Epithelial cell of prostate (primary cell): ENCODE results near the gene RAB25.
A peak's percentile ranks its signal among the peaks of the same experiment; 100 is the strongest.

ENCODE experiments used
- DNase-seq: peaks from one replicate; pipeline ENCODE4 v3.0.0-alpha.2; 2011; ENCODE audit warnings: low read depth, low spot score
- H3K27ac ChIP-seq: fragments of 450-650 bp; 2 replicates; pipeline ENCODE4 v1.5.1; 2017; ENCODE audit warnings: mild to moderate bottlenecking

The RAB25 gene

DNA sequence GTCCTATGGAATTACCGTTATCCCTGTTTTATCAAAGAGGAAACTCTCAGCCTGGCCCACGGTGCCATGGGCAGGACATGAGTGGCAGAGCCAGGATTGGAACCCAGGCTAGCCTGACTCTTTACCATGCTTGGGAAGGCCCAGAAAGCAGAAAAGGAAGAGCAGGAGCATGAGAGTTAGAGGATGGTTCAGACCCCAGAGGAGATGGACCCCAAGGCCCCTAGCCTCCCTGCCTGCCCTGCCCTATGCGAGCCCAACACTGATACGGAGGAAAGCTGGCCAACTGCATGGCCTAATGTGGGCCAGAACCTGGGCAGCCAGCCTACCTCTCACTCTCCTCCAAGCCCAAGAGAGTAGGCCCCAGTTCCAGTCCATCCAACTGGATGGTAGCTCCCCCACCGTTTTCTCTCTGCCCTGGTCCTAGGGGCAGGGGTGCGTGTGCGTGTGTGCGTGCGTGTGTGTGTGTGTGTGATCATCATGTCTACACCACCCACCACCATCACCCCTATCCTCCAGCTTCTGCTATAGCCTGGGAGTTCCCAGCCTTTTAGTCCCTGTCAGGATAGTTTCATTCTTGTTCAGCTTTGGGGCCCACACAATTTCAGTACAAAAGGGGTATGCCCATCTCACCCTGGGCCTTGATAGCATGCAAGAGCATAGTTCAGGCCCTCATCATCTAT is 36.7 kb downstream of the RAB25 start:
- DNase-seq, result no peak
- H3K27ac ChIP-seq, result no peak overlapping the region

DNA sequence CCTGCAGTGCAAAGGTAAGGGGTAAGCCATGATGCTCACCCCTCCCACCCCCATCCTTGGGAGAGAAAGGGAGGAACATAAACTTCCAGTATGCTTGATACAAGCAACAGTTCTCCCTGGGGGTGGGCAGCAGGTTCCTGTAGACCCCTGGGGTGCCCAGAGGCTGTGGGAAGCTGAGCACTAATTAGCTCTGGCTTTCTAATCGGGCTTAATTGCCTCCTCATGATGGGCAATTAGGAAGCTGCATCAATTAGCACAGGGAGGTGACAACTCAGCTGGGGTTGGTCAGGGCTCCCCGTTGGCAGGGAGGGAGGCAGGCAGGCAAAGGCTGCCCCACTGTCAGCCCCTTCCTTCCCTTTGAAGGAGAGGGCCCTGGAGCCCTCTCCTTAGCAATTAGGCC is 37.8 kb downstream of the RAB25 start:
- H3K27ac ChIP-seq, result no peak overlapping the region

DNA sequence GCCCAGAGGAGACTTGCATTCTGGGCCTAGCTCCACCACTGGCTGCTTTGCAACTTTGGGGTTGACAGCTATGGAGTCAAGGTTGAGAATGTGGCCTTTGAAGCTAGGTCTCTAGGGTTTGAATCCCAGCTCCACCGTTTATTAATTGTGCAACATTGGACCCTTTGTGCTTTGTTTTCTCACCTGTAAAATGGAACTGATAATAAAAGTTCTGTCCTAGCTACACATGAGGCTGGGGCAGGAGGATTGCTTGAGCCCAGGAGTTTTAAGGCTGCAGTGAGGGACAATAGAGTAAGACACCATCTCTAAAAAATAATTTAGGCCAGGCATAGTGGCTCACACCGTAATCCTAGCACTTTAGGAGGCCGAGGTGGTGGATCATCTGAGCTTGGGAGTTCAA is 38.3 kb downstream of the RAB25 start:
- H3K27ac ChIP-seq, result no peak overlapping the region
- no peak for DNase-seq

More for the DNA sequence above, 37.8 kb downstream of the RAB25 start:
- DNase-seq, result no peak

DNA sequence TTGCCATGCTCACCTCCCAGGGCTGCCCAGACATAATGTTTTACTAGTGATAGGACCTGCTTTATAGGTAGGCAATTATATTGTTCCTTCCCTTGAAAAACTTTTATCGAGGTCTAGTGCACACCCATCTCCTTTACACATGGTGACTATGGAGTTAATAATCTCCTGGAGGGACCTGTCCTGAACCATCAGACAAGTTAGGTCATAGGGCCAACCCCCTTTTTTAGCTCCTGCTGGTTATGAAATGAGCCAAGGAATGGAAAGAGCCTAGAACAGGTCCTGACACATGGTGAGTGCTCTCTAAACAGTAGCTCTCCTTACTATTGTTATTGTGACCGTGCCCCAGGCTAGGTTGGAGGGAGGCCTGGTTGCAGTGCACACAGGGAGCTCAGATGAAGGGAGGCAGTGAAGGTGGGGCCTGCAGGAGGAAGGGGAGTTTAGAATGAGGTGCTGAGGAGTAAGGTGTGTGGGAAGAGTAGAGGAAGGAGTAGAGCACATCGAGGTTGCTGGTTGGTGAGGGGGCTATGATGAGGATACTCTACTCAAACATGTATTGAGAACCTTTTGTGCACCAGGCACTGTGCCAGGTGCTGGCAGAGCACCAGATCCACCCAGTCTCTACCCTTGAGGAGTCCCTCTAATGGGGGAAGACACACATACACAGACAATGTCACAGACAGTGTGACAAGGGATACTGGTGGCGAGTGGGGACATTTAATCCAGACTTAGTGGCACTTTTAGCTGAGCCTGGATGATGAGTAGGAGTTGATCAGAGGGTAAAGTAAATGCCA is 39.4 kb downstream of the RAB25 start:
- DNase-seq, result no peak
- peak overlapping the region; percentile 28 for H3K27ac ChIP-seq

DNA sequence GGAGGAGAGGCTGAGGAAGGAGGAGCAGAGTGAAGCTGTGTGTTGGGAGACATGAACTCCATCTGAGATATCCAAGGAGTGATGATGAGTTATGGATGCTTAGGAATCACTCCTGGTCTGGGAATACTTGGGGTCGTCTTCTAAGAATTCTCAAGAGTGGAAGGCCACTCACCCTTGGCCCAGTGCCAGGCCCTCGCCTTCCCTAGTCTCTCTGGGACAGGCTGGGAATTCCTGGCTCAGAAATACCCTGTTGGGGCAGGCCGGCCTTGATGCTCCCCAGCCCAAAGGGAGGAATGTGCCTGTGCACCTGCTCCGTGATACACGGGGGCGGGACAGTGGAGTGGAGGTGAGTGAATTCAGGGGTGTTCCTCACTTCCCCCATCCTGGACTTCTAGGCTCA is 40.9 kb downstream of the RAB25 start:
- no peak overlapping the region for H3K27ac ChIP-seq
- no peak for DNase-seq

DNA sequence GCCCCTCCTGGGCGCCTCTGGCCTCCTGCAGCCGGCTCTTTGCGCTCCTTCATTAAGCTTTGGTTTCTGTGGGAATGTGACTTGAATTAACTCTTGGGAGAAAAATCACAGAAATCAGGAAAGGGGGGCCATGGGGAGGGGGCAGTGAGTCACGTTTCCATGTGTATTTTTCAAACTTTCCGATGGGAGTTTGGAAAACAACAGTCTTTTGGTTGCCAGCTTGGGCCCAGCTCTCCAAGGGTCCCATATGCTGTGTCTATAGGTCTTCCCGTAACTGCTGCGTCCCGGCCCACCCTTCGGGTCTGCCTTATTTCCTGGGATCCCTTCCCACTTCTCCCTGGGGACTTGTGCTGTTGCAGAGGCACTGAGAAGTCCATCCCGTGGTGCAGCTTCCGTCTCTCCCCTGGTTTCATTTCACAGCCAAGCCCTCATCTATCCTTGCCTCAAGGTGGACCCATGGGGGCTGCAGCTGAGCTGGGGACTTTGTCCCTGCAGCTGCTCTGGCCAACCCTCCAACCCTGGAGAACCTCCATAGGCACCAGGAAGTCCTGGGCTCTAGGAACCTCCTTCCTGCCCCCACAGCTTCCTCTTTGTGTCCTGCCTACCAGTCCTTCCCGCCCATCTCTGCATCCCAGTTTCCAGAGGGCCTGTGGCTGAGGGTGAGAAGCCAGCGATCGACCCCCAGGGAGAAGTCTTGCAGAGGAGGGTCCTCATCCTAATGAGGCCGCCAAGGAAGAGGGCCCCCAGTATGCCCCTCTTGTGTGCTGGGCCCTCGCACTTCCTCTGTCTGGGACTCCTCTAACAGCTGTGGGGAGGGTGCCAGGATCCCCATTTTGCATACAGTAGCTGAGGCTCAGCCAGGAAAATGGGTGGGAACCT is 41.9 kb downstream of the RAB25 start:
- DNase-seq, result no peak
- peak overlapping the region; percentile 84 for H3K27ac ChIP-seq

DNA sequence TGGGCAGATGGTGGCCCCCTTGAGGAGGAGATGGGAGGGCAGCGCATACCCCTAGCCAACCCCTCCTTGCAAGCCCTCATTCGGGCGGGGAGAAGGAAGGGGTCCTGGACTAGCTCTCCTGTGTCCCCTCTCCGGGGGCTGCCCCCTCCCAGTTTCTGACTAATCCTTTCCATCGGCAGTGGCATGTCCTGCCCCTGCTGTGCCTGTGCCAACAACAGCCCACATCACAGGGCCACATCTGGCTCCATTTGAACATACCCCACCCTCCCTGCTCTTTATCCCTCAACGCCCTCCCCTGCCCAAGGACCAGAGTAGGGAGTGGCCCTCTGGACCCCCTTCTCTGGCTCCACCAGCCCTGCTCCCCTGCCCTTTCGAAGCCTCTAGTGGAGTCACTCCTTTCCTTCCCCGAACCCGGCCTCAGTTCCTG is 42.6 kb downstream of the RAB25 start:
- H3K27ac ChIP-seq, result peak overlapping the region; percentile 84
- no peak for DNase-seq

DNA sequence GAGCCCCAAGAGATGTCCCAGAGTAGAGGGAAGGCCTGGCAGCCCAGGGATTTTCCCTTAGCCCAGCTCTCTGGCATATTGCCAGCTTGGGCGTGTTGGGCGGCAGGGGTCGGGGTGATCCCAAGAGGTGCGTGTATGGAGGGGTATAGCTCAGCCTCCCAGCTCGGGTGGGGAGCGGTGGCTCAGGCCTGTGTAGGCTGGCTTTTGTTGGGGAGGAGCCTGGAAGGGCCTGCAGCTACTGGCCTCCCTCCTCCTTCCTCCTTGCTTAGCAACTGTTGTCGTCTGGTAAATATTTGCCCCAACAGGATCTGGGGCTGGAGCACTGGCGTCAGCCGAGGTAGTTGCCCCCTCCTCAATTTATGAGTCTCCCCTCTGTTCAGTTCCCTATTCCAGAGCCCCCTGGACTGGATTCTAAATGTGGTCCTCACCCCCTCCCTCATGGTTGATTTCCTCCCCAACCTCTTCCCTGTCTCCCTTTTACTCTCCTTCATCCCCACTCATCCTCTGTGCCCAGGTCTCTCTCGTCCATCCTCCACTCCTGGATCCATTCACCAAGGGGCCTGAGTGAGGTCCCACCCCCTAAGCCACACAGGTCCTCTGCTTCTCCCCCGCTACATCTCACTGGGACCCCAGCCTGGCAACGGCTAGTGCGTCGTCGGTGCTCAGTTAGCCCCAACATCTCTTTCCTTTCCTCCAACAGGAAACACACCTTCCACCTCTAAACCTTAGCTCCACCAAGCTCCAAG is 43.3 kb downstream of the RAB25 start:
- DNase-seq, result no peak
- H3K27ac ChIP-seq, result peak overlapping the region; percentile 84

DNA sequence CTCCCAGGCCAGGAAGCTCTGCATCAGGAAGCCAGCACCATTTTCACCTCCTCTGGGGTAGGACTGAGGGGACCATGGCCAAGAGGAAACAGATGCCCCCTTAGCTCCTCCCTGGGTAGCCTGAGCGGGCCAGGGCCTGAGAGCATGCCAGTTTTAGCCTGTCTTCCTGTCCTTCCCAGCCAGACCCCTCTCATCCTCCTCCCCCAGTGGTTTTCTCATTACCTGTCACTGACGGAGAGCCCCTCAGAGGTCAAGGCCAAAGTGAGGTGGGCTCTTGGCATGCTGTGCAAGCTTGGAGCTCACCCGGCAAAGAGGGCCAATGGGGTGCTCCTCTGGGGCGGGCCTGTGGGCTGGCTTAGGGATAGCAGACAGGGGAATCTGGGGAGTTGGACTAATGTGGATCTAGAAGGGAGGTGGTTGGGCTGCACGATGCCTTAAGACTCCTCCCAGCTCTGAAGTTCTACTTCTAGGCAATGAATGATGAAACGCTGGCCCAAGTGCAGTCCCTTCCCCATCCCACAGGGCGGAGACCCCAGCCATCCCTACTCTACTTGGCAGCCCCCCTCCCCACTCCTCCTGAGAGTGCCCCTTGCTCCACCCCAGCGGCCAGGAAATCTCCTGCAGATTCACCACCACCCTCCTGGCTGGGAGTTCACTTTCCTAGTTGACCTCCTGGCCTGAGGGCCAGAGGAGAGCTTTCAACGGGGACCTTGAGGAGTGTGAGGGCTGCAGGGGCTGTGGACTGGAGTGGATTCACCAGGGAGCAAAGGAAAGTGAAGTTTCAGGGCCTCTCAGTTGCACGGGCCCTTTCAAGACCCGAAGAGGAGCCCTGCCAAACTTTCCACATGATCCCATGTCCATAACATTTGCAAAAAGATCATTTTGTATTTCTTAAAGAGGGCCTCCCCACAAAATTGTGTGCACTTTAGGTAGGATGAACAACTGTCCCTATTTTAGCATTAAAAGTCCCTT is 44.2 kb downstream of the RAB25 start:
- DNase-seq, result no peak
- H3K27ac ChIP-seq, result peak overlapping the region; percentile 84

DNA sequence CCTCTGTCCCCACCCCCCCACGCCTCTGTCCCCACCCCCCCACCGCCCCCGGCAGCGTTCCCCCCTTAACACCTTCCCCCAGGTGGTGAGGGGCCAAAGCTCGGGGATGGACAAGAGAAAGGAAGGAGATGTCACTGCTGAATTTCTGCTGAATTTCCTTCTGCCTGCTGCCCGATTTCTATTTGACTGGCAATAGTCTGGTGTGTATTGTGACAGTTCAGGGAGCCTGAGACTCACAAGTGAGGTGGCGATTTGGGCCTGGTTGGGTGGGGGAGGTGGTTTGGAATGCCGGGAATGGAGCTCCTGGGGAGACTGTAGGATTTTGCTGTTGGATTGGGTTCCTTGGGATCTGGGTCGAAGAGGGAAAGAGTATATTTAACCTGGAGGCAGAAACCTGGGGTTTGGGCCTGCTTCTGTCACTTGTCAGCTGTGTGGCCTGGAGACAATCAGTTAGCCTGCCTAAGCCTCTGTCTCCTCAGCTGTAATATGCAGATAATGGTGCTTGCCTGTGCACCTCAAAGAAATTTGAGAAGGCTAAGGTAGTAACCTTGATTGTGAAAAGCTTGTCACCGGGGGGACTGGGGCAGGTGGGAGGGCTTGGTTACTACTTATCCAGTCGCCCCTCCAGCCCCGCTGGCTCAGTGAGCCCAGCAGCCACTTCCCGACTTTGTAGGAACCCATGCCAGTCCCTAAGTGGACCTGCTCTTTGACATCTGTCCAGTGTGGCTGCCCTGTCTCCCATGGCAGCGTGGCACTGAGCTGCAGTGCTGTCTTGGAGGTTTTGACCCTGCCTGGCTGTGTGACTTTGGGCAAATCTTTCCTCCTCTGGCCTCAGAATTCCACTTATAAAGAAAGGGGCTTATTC is 45.9 kb downstream of the RAB25 start:
- DNase-seq, result no peak

DNA sequence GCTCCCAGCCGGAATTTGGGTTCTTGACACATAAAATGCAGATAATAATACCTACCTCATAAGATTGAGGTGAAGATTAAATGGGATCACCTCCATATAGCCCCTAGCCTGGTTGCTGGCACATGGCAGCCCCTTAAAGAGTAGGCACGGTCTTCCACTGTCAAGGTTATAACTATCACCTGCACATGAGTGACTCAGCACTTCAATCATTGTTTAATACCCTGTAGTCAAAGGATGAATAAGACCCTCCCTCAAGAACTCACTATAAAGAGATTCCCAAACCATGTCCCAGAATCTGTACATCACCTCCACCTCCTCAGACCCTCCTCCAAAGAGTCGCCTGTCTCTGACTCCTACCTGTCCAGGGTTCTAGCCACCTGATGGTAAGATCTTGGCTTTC is 47.1 kb downstream of the RAB25 start:
- no peak for DNase-seq
- H3K27ac ChIP-seq, result no peak overlapping the region

More for the DNA sequence above, 45.9 kb downstream of the RAB25 start:
- peak overlapping the region; percentile 84 for H3K27ac ChIP-seq

DNA sequence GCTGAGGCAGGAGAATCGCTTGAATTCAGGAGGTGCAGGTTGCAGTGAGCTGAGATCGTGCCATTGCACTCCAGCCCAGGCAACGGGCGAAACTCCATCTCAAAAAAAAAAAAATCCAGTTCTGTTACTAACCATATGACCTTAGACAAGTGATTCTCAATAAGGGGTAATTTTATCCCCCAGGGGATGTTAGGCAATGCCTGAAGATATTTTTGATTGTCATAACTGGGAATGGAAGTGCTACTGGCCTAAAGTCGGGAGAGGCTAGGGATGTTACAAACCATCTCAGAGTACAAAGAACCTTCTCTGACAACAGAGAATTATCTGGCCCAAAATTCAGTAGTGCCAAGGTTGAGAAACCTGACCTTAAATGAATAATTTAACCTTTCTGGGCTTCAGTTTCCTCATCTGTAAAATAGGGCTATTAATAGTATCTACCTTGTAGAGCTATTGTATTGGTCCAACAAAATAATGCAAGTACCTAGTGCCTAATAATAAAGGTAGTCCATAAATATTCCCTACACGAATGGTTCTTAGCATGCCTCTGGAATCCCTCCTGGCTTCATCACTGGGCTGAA is 47.8 kb downstream of the RAB25 start:
- H3K27ac ChIP-seq, result no peak overlapping the region
- DNase-seq, result no peak

DNA sequence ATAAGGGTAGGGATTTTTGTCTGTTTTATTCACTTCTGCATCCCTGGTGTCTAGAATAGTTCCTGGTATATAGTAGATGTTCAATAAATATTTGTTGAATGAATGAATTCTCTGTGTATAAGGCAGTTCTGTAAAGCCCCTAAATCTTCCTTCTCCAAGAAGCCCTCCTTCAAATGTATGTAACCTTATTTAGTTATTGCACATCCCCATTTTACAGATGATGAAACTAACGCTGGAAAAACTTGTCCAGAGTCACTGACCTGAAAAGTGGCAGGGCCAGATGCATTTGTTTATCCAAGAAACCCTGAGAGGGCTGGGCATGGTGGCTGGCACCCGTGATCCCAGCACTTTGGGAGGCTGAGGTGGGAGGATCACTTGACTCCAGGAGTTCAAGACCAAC is 49.3 kb downstream of the RAB25 start:
- H3K27ac ChIP-seq, result no peak overlapping the region
- no peak for DNase-seq

DNA sequence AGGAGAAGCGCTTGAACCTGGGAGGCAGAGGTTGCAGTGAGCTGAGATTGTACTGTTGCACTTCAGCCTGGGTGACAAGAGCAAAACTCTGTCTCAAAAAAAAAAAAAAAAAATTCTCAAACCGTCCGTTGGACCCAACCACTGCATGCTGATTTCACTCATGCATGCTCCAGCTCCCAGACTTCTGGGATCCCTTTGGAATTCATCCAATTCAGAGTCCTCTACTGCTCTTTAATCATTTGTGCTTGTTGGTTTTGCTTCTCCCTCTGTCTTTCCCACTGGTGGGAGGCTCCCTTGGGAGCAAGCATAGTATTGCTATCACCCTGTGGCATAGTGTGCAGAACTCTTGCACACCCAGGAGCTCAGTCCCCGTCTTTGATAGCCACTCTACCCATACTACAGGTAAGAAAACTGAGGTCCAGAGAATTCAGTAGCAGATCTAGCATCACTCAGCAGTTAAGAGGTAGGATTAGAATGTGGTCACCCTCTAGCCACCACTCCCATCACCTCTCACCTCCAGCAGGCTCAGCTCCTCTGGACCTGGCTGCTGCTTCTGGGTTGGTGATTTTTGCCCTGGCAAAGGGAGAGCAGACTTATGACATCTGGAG is 50.5 kb downstream of the RAB25 start:
- no peak for DNase-seq
- no peak overlapping the region for H3K27ac ChIP-seq

DNA sequence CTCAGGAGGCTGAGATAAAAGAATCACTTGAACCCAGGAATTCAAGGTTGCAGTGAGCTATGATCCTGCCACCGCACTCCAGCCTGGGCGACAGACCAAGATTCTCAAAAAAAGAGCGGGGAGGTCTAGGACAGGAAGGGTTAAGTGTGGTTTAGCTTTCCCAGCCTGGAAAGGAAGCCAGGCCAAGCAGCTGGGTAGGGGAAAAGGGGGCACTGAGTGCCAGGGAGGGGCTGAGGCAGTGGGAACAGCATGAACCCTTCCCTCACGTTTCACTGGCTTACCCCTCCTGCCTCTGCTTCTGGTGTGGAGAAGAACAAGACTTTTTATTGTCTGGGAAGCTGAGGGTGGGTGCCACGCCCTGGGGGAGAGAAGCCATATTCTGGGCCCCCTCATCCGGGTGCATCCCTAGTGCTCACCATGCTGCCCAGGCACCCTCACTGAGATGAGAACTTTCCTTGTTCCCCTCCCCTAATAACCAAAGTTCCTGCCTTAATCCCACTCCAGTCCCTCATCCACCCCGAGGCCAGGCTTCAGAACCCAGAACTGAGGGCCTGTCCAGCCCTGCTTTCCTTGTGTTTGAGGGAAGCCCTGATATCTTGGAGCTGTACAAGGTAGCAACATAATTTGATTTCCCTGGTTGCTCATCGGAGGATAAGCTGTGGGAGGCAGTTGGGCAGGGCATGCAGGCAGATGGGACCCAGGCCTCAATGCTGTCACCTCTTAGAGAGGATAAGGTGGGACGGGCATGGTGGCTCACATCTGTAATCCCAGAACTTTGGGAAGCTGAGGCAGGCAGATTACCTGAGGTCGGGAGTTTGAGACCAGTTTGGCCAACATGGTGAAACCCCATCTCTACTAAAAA is 51.5 kb downstream of the RAB25 start:
- no peak overlapping the region for H3K27ac ChIP-seq
- DNase-seq, result no peak

DNA sequence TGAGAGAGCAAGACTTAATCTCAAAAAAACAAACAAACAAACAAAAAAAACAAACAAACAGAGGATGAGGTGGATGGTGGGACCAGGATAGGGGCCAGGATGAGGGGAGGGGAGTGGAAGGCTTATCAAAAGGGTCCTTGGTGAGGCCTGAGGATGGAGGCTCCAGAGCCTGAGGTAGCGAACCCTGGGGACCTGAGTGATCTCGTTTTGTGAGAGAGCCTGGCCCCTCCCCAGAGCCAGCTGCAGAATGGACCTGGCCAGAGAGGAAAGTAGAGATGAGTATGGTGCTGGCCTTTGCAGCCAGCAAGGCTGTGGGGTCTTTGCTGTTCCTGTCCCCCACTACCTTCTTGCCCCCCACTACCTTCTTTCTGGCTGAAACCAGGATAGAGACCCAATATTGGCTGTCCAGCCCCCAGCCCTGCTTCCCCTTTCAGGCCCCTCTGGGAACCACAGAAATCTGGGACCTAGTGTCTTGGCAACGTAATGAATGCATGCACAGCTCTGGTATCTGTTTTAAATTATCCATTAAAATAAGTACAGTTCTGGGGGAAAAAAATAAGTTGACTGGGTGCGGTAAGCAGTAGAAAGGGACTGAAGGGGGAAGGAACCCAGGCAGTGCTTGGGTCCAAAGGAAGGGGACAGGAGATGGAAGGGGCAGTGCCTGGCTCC is 52.5 kb downstream of the RAB25 start:
- no peak for DNase-seq
- peak overlapping the region; percentile 99 for H3K27ac ChIP-seq
